ENCODE data around the gene BTBD3.

BTBD3 gene

DNA sequence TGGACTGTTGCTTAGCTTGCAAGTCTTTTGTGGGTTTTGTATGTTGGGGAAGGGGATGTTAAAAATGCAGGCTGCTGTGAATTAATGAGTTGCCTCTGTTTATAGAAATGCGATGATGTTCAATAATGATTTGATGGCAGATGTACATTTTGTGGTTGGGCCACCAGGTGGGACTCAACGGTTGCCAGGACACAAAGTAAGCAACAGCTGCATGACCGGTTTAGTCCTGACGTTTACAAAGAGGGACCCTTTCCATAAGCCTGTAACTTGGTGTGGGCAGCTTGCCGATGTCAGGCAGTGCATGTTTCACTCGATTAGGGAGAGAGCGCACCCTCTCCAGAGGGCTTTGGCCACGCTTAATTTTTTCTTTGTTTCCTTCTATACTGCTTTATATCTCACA lies 1.3 kb downstream of the BTBD3 start:
- no peak for DNase-seq

DNA sequence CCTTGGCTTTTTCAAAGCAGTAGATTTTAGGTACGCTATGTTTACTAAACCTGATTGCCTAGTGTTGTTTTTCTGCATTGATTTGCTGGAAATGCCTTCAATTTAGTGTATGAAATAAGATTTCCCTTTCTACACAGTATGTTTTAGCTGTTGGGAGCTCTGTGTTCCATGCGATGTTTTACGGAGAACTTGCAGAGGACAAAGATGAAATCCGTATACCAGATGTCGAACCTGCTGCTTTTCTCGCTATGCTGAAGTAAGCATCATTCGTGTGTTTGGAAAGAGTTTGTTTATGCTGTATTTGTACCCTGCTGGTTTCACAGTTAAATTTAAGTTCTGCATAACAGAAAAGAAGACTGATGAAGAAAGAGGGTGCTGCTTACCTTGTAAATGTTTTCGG lies 1.9 kb downstream of the BTBD3 start:
- DNase-seq = no peak

DNA sequence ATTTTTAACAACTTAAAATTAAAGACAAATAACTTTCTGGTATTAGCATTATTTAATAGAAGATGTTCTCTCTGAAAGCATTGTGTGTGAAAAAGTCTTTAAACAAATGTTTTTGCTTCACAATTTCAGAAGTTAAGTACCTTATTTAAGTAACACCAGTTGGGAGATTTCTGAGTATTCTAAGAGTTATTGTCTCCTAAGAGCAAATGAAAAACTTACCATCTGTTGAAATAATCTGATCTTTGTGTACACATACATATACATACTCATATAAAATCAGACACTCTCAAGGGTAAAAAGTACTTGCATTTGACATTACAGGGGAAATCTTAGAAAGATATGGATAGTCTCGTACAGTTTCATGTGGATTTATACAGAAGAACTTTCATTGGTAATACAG lies 2.4 kb downstream of the BTBD3 start:
- no peak for DNase-seq

DNA sequence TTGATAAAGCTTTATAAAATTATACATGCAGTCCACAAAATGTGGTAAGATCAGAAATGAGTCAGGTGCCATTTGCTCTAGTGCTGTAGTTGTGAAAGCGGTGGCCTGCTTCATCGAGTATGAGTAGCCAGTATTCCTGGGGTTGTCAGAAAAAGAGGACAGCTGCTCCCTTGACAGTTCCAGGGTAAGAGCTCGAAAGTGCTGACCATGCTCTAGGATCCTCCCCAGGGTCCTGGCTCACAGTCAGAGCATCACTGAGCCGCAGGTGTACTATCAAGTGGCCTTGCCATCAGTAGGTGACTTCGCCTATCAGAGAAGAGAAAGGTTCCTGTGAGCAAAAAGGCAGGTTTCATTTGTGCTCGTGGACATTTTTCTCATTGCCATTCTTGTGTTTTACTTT lies 3.6 kb downstream of the BTBD3 start:
- no peak for DNase-seq

DNA sequence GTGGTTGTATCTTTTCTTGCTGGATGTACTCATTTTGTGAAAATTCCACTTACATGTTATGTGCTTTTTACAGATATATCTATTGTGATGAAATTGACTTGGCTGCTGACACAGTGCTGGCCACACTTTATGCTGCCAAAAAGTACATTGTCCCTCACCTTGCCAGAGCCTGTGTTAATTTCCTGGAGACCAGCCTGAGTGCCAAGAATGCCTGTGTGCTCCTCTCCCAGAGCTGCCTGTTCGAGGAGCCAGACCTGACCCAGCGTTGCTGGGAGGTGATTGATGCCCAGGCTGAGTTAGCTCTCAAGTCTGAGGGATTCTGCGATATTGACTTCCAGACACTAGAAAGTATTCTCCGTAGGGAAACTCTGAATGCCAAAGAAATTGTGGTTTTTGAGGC lies 4.9 kb downstream of the BTBD3 start:
- DNase-seq = no peak

DNA sequence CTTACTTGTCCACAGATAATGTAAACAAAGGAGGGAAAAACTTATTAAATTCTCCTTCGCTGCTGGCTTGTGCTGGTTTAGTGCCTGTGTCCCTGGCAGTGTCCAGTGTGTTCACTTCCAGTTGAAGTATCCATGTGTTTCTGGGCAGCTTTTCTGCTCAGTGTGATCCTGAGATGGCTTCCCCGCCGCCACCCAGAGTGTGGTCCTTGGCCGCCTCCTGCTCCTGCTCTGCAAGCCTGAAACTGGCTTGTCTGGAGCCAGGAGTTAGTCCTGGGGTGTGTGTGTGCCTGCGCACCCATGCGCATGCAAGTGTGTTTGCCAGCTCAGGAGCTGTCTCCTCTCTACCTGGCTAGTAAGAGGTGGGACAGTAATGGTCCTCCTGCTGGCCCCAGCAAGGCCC lies 7.2 kb downstream of the BTBD3 start:
- no peak for DNase-seq

DNA sequence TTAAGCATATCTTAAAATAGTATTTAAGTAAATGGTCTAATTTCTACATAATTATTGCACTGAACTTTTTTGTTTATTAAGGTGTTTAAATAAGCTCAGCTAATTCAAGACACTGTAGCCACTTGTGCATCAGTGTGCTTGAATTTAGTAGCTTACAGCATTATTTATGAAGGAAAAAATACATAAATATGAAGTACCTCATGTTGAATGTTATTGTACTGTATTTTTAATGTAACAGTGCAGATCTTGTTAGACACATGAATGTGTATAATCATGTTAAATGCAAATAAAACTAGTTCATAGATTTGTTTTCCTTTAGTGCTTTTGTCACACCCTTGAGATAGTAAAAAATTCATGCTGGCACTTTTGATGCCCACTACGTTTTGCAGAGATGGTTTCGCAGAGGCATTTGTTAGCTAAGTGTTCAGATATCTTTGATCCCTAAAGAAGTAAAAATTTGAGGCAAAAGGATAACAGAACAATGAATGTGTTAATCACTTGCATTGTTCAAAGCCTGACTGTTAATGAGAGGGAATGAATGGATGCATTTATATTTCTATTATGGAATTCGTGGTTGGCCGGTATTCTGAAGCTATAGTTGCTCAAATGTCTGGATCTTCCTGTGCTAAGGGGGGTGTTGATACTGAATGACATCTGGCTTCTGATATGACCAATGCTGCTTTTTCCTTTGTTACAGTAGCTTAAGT lies 8.8 kb downstream of the BTBD3 start:
- no peak for DNase-seq

DNA sequence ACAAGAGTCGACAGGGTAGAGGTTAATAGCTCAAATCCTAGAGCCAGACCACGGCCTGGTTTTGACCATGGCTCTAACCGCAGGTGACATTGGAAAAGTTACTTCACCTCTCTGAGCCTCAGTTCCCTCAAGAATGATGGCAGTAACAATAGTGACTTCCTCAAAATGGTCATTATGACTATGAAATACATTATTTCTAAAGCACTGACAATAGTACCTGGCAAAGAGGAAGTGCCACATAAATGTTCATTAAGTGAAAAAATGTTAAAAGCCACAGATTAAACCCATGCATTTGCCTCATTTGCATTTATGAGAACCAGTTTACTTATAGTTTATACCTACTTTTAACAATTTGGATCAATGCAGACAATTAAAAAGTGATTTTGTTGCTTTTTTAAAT lies 12.3 kb downstream of the BTBD3 start:
- DNase-seq = no peak

DNA sequence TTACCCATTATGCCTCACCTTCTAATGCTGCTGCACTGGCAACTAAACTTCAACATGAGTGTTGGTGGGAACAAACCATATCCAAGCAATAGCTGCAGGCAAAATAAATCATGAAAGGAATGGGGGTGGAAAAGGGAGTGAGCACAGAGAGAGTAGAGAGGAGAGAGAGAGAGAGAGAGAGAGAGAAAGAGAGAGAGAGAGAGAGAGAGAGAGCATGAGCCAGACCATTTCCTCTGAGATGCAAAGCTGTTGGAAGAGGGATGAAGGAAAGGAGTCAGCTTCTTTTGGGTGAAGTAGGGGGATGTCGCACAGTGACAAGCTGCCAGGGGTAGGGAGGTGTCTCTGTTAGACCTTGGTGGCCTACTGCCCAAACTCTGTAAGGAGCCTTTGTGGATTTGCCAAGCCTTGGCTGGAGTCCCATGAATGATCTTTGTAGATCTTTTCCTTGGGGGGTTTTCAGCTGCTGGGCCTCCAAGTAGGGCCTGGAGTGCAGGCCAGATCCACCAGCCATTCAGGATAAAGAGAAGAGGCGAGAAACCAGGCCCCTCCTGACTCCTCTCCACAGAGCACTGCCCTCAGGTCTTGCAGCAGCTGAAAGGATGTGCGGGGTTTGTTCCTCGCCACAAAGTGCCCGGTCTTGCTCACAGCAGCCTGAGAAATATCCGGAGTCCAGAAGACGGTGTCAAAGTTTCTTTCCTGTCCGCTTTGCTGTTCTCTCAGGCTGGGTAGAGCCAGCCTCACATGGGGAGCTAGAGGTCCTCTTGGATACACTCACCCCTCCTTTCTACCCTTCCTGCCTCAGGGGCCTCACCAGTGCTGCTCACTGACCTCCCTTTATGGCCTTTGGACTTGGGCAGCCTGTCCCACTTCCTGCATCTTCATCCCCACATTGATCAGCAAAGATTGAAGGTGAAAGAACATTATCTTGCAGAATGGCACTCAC lies 17.8 kb downstream of the BTBD3 start:
- DNase-seq = no peak

DNA sequence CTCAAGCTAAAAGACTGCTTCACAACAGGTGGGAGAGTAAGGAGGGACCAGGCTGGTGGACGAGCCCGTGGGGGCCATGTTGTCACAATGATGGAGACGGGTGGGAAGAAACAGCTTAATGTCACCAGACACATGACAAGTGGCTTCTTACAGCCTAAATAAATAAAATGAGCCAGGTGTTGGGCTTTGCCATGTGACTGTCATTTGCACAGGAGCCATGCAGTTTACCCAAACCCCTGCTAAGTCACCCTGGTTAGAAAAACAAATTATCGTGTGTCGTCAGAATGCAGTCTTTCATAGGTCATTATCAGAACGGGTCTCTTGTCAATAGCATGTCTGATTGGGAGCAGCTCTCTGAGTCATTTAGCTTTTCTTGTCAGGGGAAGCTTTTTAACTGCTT lies 18.5 kb downstream of the BTBD3 start:
- no peak for DNase-seq

DNA sequence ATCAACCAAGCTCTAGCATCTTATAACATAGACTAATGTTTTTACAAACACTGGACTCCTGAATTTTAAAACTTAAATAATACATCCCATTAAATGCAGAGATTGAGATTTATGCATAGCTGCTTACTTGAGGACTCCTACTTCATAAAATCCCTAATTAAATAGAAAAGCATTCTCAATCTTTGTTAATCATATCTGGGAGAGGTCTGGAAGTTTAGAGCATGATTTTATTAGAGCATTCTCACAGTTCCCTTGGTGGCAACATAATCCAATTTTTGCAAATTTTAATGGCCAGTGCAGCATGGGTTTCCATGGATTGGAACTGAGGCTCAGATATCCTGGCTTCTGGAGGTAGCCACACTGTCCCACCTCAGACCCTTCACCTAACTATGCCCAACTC lies 19.5 kb downstream of the BTBD3 start:
- DNase-seq = no peak

DNA sequence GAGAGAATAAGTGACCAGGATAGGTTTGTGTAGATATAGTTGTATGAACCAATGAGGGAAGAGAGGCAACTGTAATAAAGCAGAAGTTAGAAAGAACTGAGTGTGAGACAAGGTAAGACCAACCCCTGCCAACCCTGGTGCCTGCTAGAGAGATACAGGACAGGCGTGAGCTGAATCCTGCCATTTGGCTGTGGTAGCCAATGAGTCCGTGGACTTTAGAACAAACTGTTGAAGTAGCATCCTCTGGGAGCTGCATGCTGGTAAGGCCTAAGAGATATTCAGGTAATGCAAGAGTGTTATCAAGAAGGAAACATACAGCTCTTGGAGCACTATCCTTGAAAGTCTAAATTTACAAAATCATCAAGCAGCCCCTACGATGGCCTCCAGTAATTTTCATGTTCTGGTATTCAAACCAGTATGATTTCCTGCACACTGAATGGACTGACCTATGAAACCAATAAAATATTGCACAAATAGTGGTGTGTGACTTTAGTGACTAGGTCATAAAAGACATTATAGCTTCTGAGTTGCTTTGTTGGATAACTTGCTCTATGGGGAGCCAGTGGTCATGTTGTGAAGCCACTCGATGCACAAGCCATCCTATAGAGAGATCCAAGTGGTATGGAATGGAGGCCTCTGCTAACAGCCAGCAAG lies 24.0 kb downstream of the BTBD3 start:
- no peak for DNase-seq

DNA sequence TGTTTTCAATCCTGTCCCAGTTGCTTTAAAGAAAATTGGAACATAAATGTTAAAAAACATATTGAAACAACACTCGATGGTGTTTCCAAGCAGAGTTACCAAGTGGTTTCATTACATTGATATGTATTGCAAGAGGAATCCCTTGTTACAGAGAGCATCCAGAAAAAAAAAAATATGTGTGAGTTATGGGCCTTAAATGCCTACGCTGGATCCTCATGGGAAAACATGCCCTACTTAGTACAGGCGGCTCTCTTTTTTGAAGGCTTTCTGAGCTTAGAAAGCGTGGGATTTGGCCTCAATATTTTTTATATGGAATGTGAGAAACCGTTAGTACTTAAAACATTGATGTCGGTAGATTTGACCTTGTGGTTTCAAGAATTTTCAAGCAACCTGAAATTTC lies 26.1 kb downstream of the BTBD3 start:
- no peak for DNase-seq

DNA sequence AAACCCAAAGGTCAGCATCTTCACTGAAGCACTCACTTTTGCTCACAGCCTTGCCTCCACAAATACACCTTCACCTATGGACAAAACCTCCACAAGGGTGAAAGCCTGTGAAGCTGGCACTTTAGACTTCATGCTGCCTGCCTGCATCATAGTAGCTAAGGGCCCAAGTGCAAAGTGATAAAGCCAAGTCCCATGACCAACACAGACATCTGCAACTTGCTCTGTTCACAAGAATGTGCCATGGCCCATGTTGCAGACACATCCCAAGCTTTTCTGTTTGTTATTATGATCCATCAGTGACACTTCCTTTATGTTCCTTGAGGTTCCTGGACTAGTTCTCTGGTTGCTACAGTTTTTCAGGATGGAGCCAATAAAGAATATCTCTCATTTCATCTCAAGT lies 31.1 kb downstream of the BTBD3 start:
- DNase-seq = no peak

DNA sequence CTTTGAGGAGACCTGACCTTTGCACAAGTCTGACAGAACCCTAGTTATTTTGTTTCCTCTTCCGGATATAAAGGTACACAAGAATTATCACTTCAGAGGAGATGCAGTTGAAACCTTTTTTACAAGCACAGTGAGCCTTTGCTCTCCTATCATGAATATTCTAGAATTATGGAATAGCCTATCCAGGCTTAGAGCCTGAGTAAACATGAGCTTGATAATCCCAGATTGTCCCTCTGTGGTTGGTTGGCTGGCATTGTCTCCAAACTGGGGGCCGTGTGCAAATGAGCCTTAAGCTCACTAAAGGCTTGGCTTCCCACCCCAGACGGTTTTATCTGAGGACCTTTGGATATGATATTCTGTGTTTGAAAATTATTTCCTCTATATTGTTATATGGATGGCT lies 32.0 kb downstream of the BTBD3 start:
- no peak for DNase-seq

DNA sequence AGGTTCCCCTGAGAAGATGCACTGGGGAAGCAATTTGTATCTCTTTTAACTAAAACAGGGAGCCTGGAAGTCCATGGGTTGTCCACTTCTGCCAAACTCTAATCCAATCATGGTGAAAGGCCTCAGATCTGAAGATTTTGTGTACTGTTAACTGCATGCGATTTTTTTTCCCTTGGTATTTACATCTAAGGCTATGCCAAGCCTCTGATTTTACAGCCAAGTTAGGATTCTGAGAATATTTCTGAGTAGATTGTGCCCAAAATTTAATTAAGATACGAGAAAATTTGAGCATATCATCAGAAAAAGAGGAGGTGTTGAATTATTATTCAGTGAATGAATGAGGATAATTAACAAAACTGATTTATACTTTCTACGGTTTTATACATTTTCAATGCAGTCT lies 34.0 kb downstream of the BTBD3 start:
- no peak for DNase-seq

DNA sequence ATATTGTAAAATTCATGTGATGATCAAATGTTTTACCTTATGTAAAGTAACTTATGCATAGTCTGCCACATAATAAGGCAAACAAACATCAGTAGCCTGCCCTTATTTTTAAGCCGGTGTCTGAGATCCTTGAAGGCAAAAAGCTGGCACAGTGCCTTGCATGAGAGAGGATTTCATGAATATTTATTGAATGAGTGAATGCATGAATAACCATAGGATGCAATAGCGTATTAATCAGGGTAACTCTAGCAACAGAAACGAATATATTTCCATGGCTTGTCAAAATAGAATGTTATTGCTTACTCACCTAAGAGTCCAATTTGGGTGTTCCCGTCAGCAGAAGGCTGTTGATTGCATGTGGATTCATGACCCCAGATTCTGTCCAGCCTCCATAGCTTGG lies 34.9 kb downstream of the BTBD3 start:
- no peak for DNase-seq

DNA sequence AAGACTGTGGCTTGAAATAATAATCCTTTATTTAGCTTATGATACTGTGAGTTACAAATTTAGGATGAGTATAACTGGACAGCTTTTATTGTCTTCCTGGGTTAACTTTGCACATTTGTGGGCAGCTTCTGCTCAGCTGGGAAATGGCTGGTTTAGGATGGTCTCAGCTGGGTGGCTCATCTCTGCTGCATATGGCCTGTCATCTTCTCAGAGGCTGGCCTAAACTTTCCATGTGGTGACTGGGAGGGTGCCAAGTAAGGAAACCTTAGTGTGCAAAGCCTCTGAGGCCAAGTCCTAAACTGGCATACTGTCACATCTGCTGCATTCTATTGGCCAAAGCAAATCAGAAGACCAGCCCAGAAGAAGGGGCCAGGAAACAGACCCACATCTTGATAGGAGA lies 40.2 kb downstream of the BTBD3 start:
- DNase-seq = no peak

DNA sequence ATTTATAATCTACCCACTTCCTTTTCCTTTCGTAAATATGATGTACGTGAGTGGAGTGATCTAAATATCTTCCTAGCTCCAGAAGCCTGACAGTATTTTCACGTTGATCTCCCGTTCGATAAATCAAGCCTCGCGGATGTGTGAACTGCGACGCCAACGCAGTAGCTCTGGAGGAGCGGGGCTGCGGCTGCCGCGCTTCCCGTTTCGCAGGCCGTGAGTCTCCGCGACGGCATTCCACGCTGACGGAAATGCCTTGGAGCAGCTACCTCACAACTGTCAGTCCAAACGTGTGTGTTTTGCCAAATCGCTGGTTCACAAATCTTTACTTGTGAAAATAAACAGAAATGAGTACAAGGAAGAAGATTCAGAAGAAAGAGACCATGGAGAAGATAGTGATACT lies 41.2 kb downstream of the BTBD3 start:
- no peak for DNase-seq

DNA sequence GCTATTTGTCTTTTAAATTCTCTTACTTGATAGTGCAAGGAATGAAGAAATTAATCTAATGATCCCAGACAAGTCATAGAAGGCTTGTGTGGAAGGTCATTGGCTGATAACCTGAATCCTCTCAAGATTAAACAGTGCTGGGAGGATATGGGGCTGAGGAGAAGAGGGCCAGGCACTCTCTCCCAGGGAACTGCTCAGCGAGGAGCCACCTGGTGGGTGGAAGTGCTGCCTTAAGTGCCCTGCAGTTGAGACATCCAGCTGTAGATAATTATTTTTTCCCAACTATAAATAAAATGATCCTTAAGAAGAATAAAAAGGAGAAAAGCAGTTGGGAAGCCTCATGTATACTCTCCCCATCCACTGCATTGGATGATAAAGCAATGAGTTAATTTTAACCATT lies 47.9 kb downstream of the BTBD3 start:
- no peak for DNase-seq

DNA sequence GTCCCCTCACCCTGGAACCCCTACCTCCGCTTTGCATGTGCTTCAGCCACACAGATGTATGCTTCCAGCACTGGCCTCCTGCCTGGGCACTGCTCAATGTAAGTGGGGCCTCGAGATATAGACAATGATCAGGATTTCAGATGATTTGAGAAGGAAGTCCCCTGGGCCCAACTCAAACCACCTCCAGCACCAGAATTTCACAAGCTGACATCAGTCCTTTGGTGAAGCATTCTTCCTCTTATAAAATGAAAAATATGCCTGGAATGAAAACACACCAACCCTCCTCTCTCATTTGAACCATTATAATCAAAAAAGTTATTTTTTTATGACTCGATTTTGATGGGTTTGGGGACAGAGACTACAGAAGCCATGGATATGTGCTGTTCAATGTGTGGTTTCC lies 48.5 kb downstream of the BTBD3 start:
- no peak for DNase-seq

DNA sequence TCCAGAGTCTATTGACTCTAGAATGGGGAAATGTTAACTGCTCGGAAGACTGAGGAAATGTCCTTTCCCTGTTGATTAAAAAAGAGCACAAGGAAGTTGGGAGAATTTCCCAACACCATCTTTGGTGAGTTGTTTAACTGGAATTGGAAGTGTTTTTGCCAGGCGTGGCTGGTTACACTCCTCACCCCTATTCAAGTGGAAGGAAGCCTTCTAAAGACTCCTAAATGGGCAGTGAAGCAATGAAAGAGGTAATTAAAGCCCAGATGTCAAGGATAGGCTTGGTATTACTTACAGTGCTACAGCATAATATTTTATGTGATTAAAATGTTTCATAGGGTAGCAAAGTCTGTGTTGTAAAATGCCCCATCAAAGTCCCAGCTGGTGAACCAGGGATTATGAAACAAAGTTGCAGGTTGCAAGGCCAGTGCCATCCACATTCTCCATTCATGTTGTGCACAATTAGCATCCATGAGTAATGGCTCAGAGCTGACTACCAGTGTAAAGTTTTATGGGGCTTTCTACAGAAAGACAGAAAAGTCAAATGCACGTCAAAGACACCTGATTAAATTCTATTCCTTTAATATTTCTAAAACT lies 52.6 kb downstream of the BTBD3 start:
- DNase-seq = no peak

DNA sequence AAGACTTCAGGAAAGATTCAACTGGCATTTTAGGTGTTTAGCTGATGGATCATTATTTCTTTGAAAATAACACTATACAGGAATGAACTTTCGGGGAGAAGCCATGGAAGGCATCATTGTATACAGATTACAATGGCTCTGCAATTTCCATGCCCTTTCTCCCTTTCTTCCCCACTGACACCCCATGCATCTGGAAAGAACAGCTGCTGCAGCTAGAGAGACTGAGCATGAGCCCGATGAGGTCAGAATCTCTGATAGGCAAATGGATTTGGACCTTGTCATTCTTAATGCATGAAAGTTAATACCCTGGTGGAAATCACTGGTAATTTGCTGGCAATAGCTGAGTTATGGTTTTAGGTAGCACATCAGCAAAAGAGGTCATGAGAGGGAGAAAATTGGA lies 54.8 kb downstream of the BTBD3 start:
- DNase-seq = no peak

Data from stimulated activated CD4-positive, alpha-beta T cell treated with anti-CD3 and anti-CD28 coated beads, Interleukin-12 subunit alpha, Interleukin-12 subunit beta, amount 100 ng/mL, for 4 hours (primary cell).